Neural cell (in vitro differentiated cells): Measurements from ENCODE around the gene MAN2B2. TPM values are rescaled to one million over a fixed set of nuclear protein-coding genes. Genes with fewer than 3 reads are reported as not detected.

Experiments
- H2AFZ ChIP-seq: fragments of 200-600, 300-800 bp; sonication (generic), shearing (Covaris generic); 2 replicates; pipeline ENCODE4 v1.6.0; 2014; ENCODE audit warnings: low read depth, mild to moderate bottlenecking, antibody characterized with exemption, low read length, moderate library complexity
- H3F3A ChIP-seq: fragments of 200-600 bp; shearing (Covaris generic); 2 replicates; pipeline ENCODE4 v1.6.1; 2016; ENCODE audit warnings: mild to moderate bottlenecking, moderate library complexity, mixed read lengths, antibody characterized with exemption, low read length; ENCODE audit not compliant: insufficient read depth, poor library complexity, severe bottlenecking
- H3K27ac ChIP-seq: fragments of 200-600, 300-800 bp; sonication (generic), shearing (Covaris generic); 2 replicates; pipeline ENCODE4 v1.5.1; 2014; ENCODE audit warnings: mild to moderate bottlenecking, low read length, moderate library complexity
- H3K27me3 ChIP-seq: fragments of 300-800, 200-600 bp; sonication (generic), shearing (Covaris generic); 2 replicates; pipeline ENCODE4 v1.6.0; 2014; ENCODE audit warnings: mild to moderate bottlenecking, low read depth, low read length, moderate library complexity; ENCODE audit not compliant: insufficient read depth
- H3K36me3 ChIP-seq: fragments of 300-800, 200-600 bp; sonication (generic), shearing (Covaris generic); 2 replicates; pipeline ENCODE4 v1.5.1; 2014; ENCODE audit warnings: mild to moderate bottlenecking, antibody characterized with exemption, low read length, moderate library complexity; ENCODE audit not compliant: insufficient read depth
- H3K4me2 ChIP-seq: fragments of 300-800, 200-600 bp; sonication (generic), shearing (Covaris generic); 2 replicates; pipeline ENCODE4 v1.6.0; 2014; ENCODE audit warnings: mild to moderate bottlenecking, low read length
- H3K4me3 ChIP-seq: fragments of 300-800, 200-600 bp; sonication (generic), shearing (Covaris generic); 2 replicates; pipeline ENCODE4 v1.5.1; 2014; ENCODE audit warnings: mild to moderate bottlenecking, low read length, moderate library complexity
- H3K79me2 ChIP-seq: fragments of 200-600 bp; shearing (Covaris generic); replicated peaks from 2 replicates; pipeline ENCODE4 v1.6.0; 2014; ENCODE audit warnings: mild to moderate bottlenecking, low read length, moderate library complexity; ENCODE audit not compliant: insufficient read depth
- H3K9ac ChIP-seq: fragments of 300-800, 200-600 bp; sonication (generic), shearing (Covaris generic); 2 replicates; pipeline ENCODE4 v1.6.1; 2016; ENCODE audit warnings: mild to moderate bottlenecking, low read length, mixed read lengths
- H3K9me2 ChIP-seq: fragments of 200-600 bp; shearing (Covaris generic); 2 replicates; pipeline ENCODE4 v1.6.1; 2016; ENCODE audit warnings: mild to moderate bottlenecking, low read length, mixed read lengths; ENCODE audit not compliant: insufficient read depth
- H3K9me3 ChIP-seq: fragments of 200-600, 300-800 bp; sonication (generic), shearing (Covaris generic); 2 replicates; pipeline ENCODE4 v1.6.1; 2016; ENCODE audit warnings: mild to moderate bottlenecking, mixed run types, low read length, moderate library complexity, mixed read lengths
- H4K20me1 ChIP-seq: fragments of 200-600 bp; shearing (Covaris generic); 2 replicates; pipeline ENCODE4 v1.6.1; 2016; ENCODE audit warnings: mild to moderate bottlenecking, mixed run types; ENCODE audit not compliant: insufficient read depth
- EP300 ChIP-seq: fragments of 450-650 bp; conservative IDR thresholded peaks from 2 replicates; pipeline ENCODE4 v1.6.1; 2014; ENCODE audit warnings: antibody characterized with exemption, mild to moderate bottlenecking, moderate library complexity; ENCODE audit not compliant: poor library complexity, severe bottlenecking
- EZH2 ChIP-seq: fragments of 200-600, 300-800 bp; shearing (Covaris generic), sonication (generic); IDR thresholded peaks from 2 replicates; pipeline ENCODE4 v1.6.1; 2014; ENCODE audit warnings: antibody characterized with exemption, low read length, borderline replicate concordance, mild to moderate bottlenecking; ENCODE audit not compliant: insufficient read depth, poor library complexity, severe bottlenecking
- MXI1 ChIP-seq: fragments of 450-650 bp; conservative IDR thresholded peaks from 2 replicates; pipeline ENCODE4 v1.6.1; 2014; ENCODE audit warnings: antibody characterized with exemption, mild to moderate bottlenecking; ENCODE audit not compliant: poor library complexity, severe bottlenecking
- POLR2AphosphoS5 ChIP-seq: IDR thresholded peaks from 2 replicates; pipeline ENCODE4 v1.6.1; 2012
- RAD21 ChIP-seq: fragments of 450-650 bp; conservative IDR thresholded peaks from 2 replicates; pipeline ENCODE4 v1.6.1; 2014; ENCODE audit warnings: antibody characterized with exemption, mild to moderate bottlenecking, moderate library complexity
- REST ChIP-seq: IDR thresholded peaks from 2 replicates; pipeline ENCODE4 v1.6.1; 2012; ENCODE audit warnings: borderline replicate concordance
- SMC3 ChIP-seq: fragments of 450-650 bp; conservative IDR thresholded peaks from 2 replicates; pipeline ENCODE4 v1.6.1; 2014; ENCODE audit warnings: antibody characterized with exemption, mild to moderate bottlenecking, moderate library complexity; ENCODE audit not compliant: poor library complexity
- TAF1 ChIP-seq: IDR thresholded peaks from 2 replicates; pipeline ENCODE4 v1.6.1; 2012; ENCODE audit warnings: low read depth
- polyA plus RNA-seq: library from polyadenylated mRNA; depleted of rRNA; stranded (reverse); fragments of >200 nt; gene quantifications from 2 replicates; pipeline ENCODE4 v1.2.3, GENCODE V29; 2014
- TF ChIP-seq, protein P1 (sequence below): fragments of 450-650 bp; IDR thresholded peaks from 2 replicates; pipeline ENCODE4 v1.5.1; 2014; ENCODE audit warnings: antibody characterized with exemption, mild to moderate bottlenecking, moderate library complexity; ENCODE audit not compliant: poor library complexity, severe bottlenecking

The MAN2B2 gene
- polyA plus RNA-seq, 1 donor from 2014 or later: 7.5 TPM

GRCh38 chr4:6608758-6609414 is 33.9 kb downstream of the MAN2B2 start:
- Histone ChIP-seq H3K27ac (no peak overlapping the region), H4K20me1 (no peaks in the 10 kb centered on the region), H3F3A (no peaks in the 10 kb centered on the region)

GRCh38 chr4:6609415-6610079 is 34.6 kb downstream of the MAN2B2 start:
- Histone ChIP-seq H3K4me3 (no peak overlapping the region), H3K27me3 (no peaks in the 10 kb centered on the region), H4K20me1 (no peaks in the 10 kb centered on the region), H3K9me3 (peaks cover 7% of the 10 kb centered on the region), H3K79me2 (no peaks in the 10 kb centered on the region), H3K27ac (no peak overlapping the region), H3K36me3 (peaks cover 4% of the 10 kb centered on the region), H3F3A (no peaks in the 10 kb centered on the region), H3K4me2 (no peak overlapping the region), H3K9ac (no peak overlapping the region), H3K9me2 (no peaks in the 10 kb centered on the region), H2AFZ (no peak overlapping the region)
- TF ChIP-seq REST (no peak), MXI1 (no peak), SMC3 (no peak), TAF1 (no peak), RAD21 (no peak), POLR2AphosphoS5 (no peak)
- TF ChIP-seq, protein P1, sequence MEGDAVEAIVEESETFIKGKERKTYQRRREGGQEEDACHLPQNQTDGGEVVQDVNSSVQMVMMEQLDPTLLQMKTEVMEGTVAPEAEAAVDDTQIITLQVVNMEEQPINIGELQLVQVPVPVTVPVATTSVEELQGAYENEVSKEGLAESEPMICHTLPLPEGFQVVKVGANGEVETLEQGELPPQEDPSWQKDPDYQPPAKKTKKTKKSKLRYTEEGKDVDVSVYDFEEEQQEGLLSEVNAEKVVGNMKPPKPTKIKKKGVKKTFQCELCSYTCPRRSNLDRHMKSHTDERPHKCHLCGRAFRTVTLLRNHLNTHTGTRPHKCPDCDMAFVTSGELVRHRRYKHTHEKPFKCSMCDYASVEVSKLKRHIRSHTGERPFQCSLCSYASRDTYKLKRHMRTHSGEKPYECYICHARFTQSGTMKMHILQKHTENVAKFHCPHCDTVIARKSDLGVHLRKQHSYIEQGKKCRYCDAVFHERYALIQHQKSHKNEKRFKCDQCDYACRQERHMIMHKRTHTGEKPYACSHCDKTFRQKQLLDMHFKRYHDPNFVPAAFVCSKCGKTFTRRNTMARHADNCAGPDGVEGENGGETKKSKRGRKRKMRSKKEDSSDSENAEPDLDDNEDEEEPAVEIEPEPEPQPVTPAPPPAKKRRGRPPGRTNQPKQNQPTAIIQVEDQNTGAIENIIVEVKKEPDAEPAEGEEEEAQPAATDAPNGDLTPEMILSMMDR: no peak

More at GRCh38 chr4:6608758-6609414, 33.9 kb downstream of the MAN2B2 start:
- Histone ChIP-seq H3K9me3 (peaks cover 7% of the 10 kb centered on the region), H3K27me3 (no peaks in the 10 kb centered on the region), H3K9ac (no peak overlapping the region), H3K4me2 (no peak overlapping the region), H3K9me2 (no peaks in the 10 kb centered on the region), H3K79me2 (no peaks in the 10 kb centered on the region), H3K36me3 (peaks cover 4% of the 10 kb centered on the region), H2AFZ (no peak overlapping the region), H3K4me3 (no peak overlapping the region)
- TF ChIP-seq POLR2AphosphoS5 (no peak), TAF1 (no peak), MXI1 (no peak), EZH2 (no peak), EP300 (no peak), SMC3 (no peak), RAD21 (no peak), REST (no peak)
- TF ChIP-seq, protein P1: no peak
